Testis (tissue), 3 donors: ENCODE results near the gene CHD8. TPM values are rescaled to one million over a fixed set of nuclear protein-coding genes. Genes with fewer than 3 reads are reported as not detected.

Source experiments
- DNase-seq: peaks from one replicate; pipeline ENCODE4 v3.0.0-alpha.2; 2019
- H3K27ac ChIP-seq, 2 donors: fragments of 200-600 bp; sonication (generic); one replicate each; pipeline ENCODE4 v1.5.1; 2019
- H3K27me3 ChIP-seq: fragments of 200-600 bp; sonication (generic); one replicate; pipeline ENCODE4 v1.5.1; 2019
- H3K36me3 ChIP-seq: fragments of 200-600 bp; sonication (generic); one replicate; pipeline ENCODE4 v1.5.1; 2017; ENCODE audit warnings: low read depth; ENCODE audit errors: missing control alignments
- H3K4me1 ChIP-seq: fragments of 200-600 bp; sonication (generic); one replicate; pipeline ENCODE4 v1.5.1; 2019
- H3K4me3 ChIP-seq, 2 donors: fragments of 200-600 bp; sonication (generic); one replicate each; pipeline ENCODE4 v1.5.1; 2017 to 2019
- H3K9me3 ChIP-seq: fragments of 200-600 bp; sonication (generic); one replicate; pipeline ENCODE4 v1.5.1; 2017
- POLR2A ChIP-seq: fragments of 450-650 bp; IDR thresholded peaks from one replicate; pipeline ENCODE4 v1.6.1; 2017; ENCODE audit warnings: antibody characterized with exemption, mild to moderate bottlenecking, moderate library complexity
- WGBS, 2 donors: methylation state at CpG; one replicate each; pipeline ENCODE4 v1.1.5; 2018; 5-methylcytosine and 5-hydroxymethylcytosine counted together
- intact Hi-C: fragments of 100-400 bp; cut with DNase I; formaldehyde crosslinking; loops from one replicate; pipeline ENCODE4 v1.15.1; 2023; ENCODE audit warnings: low total_unique reads
- polyA plus RNA-seq: library from polyadenylated mRNA; stranded (reverse); fragments of 350-450 nt; fragmentation: Illumina TruSeq; extraction: RNeasy Lipid Tissue Mini Kit (QIAGEN cat#74804); gene quantifications from one replicate; pipeline ENCODE4 v1.2.3, GENCODE V29; 2014; ENCODE audit warnings: low read depth, low replicate concordance; ENCODE audit not compliant: insufficient read depth
- total RNA-seq, 2 donors: library from RNA; depleted of rRNA; stranded (reverse); fragments of >200 nt; gene quantifications; one replicate each; pipeline ENCODE4 v1.2.3, GENCODE V29; 2016
- TF ChIP-seq, protein P1 (sequence below), 3 experiments: fragments of 450-650 bp in 2 of 3; fragments of 200-600 bp in 1 of 3; sonication (generic) in 1 of 3; IDR thresholded peaks; one replicate each; pipeline ENCODE4 v1.5.1; 2016 to 2019; ENCODE audit warnings: antibody characterized with exemption in 3 of 3, mild to moderate bottlenecking in 2 of 3, moderate library complexity in 1 of 3

The CHD8 gene
- total and polyA plus RNA-seq, 3 donors from 2014 or later = 67.3 to 87.4 (median 82.8) TPM

DNA sequence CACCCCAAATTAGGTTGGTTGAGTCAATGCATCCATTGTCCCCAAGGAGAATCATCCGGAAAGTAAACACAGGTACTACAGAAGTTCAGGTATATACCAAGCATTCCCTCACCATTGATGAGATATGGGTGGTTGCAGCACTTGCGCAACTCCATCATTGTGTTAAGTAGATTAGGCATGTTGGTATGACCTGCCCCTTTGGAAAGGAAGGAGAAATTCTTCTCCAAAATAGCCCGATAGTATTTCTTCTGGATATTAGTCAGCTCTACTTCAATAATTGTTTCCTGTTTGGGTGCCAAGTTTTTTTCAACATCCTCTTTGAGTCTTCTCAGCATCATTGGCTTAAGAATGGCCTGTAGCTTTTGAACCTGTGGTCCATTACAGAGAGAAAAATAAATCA, 50.8 kb downstream of the CHD8 start:
- H3K4me1 ChIP-seq = no peaks in the 10 kb centered on the region
- TF ChIP-seq, protein P1, sequence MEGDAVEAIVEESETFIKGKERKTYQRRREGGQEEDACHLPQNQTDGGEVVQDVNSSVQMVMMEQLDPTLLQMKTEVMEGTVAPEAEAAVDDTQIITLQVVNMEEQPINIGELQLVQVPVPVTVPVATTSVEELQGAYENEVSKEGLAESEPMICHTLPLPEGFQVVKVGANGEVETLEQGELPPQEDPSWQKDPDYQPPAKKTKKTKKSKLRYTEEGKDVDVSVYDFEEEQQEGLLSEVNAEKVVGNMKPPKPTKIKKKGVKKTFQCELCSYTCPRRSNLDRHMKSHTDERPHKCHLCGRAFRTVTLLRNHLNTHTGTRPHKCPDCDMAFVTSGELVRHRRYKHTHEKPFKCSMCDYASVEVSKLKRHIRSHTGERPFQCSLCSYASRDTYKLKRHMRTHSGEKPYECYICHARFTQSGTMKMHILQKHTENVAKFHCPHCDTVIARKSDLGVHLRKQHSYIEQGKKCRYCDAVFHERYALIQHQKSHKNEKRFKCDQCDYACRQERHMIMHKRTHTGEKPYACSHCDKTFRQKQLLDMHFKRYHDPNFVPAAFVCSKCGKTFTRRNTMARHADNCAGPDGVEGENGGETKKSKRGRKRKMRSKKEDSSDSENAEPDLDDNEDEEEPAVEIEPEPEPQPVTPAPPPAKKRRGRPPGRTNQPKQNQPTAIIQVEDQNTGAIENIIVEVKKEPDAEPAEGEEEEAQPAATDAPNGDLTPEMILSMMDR (IDR thresholded peaks at IDR 0.05) = no peak
- no peak for TF ChIP-seq POLR2A
- WGBS, 2 donors = 83 to 84% methylated on average over 3 of the region's 3 CpGs
- no peaks in the 10 kb centered on the region for H3K27me3 ChIP-seq
- DNase-seq = no peak
- intact Hi-C loops = no loop called here
- H3K4me3 ChIP-seq = no peak overlapping the region
- H3K9me3 ChIP-seq = no peaks in the 10 kb centered on the region
- no peak overlapping the region for H3K27ac ChIP-seq
- no peaks in the 10 kb centered on the region for H3K36me3 ChIP-seq

DNA sequence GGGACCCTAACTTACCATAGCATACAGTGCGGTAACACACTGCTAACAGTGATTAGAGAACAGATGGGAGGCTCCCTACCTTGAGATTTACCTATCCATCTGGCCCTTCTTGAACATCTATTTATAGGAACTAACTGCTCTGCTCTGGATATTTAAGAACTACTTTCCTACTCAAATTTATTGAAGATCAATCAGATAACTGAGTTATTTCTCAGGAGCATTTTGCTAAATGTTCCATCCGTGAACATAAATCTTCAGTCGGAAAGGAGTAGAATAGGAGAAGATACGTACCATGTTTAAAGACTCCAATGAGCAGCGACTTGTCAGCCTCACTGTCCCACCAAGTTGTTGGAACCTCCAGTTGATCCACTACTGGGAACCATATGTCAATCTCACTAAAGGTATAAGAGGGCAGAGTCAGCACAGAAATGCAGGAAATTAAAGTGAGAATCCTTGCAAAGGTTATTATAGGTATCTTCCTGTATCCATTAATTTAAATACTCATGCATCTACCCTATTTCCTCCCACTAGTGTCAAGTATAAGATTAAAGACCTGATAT, 56.5 kb downstream of the CHD8 start:
- intact Hi-C loops = no loop called here
- H3K4me1 ChIP-seq = no peaks in the 10 kb centered on the region
- 93% methylated on average over 5 of the region's 5 CpGs for WGBS, 2 donors
- no peak overlapping the region for H3K4me3 ChIP-seq
- no peak overlapping the region for H3K27ac ChIP-seq
- H3K36me3 ChIP-seq = no peaks in the 10 kb centered on the region
- no peak for DNase-seq
- H3K9me3 ChIP-seq = no peaks in the 10 kb centered on the region
- TF ChIP-seq, protein P1 (IDR thresholded peaks at IDR 0.05) = no peak
- TF ChIP-seq POLR2A = no peak
- H3K27me3 ChIP-seq = no peaks in the 10 kb centered on the region

DNA sequence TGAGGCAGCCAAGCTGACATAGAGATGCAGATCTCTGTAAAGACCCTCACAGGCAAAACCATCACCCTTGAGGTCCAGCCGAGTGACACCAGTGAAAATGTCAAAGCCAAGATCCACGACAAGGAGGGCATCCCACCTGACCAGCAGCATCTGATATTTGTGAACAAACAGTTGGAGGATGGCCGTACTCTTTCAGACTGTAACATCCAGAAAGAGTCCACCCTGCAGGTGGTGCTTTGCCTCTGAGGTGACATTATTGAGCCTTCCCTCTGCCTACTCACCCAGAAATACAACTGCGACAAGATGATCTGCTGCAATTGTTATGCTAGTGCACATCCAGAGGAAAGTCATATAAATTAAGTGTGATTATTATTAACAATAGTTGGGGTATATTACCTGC, 57.0 kb downstream of the CHD8 start:
- intact Hi-C loops = no loop called here
- 89 to 93% methylated on average over 4 of the region's 4 CpGs for WGBS, 2 donors
- no peaks in the 10 kb centered on the region for H3K36me3 ChIP-seq

DNA sequence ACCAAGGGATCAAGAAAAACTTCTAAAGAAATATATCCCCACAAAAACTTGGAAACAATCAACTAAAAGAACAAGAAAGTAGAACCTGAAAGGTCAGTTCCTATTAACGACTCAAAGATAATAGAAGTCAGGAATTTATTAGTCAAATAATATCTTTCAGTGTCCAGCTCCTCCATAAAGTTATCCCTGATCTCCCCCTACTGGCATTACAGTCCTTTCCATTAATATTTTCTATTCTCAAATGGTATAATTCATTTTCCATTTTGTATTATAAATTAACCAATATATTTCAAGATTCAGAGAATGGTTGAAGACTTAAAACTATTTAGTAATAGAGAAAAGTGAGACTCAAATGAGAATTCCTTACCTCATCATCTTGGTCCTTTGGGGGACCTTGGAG, 60.5 kb downstream of the CHD8 start:
- H3K4me1 ChIP-seq = no peaks in the 10 kb centered on the region
- no peaks in the 10 kb centered on the region for H3K9me3 ChIP-seq
- TF ChIP-seq POLR2A = no peak
- TF ChIP-seq, protein P1 (IDR thresholded peaks at IDR 0.05) = peak in 1 of 3 experiments; percentile 20
- H3K27me3 ChIP-seq = no peaks in the 10 kb centered on the region
- no peak overlapping the region for H3K27ac ChIP-seq
- intact Hi-C loops = no loop called here
- no peak overlapping the region for H3K4me3 ChIP-seq
- 0% methylated on average over 1 of the region's 1 CpG for WGBS, 2 donors
- DNase-seq = no peak
- no peaks in the 10 kb centered on the region for H3K36me3 ChIP-seq

More for the DNA sequence above, 57.0 kb downstream of the CHD8 start:
- H3K4me1 ChIP-seq = no peaks in the 10 kb centered on the region
- no peak for DNase-seq
- no peaks in the 10 kb centered on the region for H3K9me3 ChIP-seq
- H3K4me3 ChIP-seq = no peak overlapping the region
- H3K27me3 ChIP-seq = no peaks in the 10 kb centered on the region
- no peak overlapping the region for H3K27ac ChIP-seq
- TF ChIP-seq POLR2A = no peak
- TF ChIP-seq, protein P1 (IDR thresholded peaks at IDR 0.05) = no peak

DNA sequence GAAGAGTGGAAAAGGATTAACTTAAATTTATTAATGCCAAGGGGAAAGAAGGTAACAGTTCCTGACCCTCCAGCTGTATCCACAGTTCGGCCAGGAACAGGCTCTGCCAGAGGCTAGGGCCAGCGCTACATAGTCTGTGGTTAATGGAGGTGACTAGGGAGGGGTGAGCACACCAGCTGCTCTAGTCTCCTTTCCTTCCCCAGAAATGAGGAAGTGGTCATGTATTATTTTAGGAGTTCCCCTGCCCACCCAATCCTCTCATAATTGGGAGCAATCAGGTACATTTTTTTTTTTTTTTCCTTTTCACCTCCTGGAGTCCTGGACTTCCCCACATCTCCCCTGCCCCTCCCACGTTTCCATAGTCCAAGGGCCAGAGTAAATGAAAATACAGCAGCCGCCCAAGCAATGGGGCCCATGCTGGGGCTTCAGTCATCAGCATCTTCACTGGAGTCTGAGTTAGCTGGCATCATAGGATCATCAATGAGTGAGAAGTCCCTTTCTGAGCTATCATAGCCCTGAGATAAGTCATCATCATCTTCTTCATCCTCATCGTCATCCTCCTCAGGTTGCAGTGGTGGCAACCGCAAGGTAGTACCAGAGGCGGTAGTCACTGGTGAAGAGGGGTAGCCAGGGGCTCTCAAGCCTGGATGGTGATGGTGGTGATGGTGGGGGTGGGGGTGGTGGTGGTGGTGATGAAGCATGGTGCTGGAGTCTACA, 70.6 kb downstream of the CHD8 start:
- Histone ChIP-seq H3K4me3 (no peak overlapping the region), H3K9me3 (no peaks in the 10 kb centered on the region), H3K27ac (peak overlapping the region in 1 of 2 donors; percentile 87), H3K4me1 (peaks cover 12% of the 10 kb centered on the region), H3K27me3 (no peaks in the 10 kb centered on the region), H3K36me3 (no peaks in the 10 kb centered on the region)
- TF ChIP-seq POLR2A = no peak
- TF ChIP-seq, protein P1 (IDR thresholded peaks at IDR 0.05) = no peak
- intact Hi-C loops = loop anchor here (10.0 kb wide), 1 partner anchor 121 kb away; the partner anchor contains the start of gene HNRNPC
- DNase-seq = no peak
- WGBS, 2 donors = 67 to 69% methylated on average over 7 of the region's 7 CpGs
